ENCODE data around the gene RELN. TPM values are rescaled to one million over a fixed set of nuclear protein-coding genes. Genes with fewer than 3 reads are reported as not detected.

The RELN gene
- total RNA-seq, 1 donor from 2014 or later: not detected

GRCh38 chr7:103888603-103889153 lies 100.8 kb downstream of the RELN start:
- H3K4me1 Mint-ChIP-seq (ENCODE audit: low read depth): no peaks in the 10 kb centered on the region
- TF ChIP-seq, protein P1, sequence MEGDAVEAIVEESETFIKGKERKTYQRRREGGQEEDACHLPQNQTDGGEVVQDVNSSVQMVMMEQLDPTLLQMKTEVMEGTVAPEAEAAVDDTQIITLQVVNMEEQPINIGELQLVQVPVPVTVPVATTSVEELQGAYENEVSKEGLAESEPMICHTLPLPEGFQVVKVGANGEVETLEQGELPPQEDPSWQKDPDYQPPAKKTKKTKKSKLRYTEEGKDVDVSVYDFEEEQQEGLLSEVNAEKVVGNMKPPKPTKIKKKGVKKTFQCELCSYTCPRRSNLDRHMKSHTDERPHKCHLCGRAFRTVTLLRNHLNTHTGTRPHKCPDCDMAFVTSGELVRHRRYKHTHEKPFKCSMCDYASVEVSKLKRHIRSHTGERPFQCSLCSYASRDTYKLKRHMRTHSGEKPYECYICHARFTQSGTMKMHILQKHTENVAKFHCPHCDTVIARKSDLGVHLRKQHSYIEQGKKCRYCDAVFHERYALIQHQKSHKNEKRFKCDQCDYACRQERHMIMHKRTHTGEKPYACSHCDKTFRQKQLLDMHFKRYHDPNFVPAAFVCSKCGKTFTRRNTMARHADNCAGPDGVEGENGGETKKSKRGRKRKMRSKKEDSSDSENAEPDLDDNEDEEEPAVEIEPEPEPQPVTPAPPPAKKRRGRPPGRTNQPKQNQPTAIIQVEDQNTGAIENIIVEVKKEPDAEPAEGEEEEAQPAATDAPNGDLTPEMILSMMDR (IDR thresholded peaks at IDR 0.05): no peak
- no peak overlapping the region for H3K4me3 Mint-ChIP-seq (ENCODE audit: unreplicated experiment)
- no peaks in the 10 kb centered on the region for H3K36me3 Mint-ChIP-seq (ENCODE audit: low read depth)
- H3K27me3 Mint-ChIP-seq (ENCODE audit: low read depth): peaks cover 5% of the 10 kb centered on the region
- peaks cover 7% of the 10 kb centered on the region for H3K9me3 Mint-ChIP-seq (ENCODE audit: low read depth)
- DNase-seq (ENCODE audit: low spot score): no peak
- H3K27ac Mint-ChIP-seq (ENCODE audit: unreplicated experiment): no peak overlapping the region

DNA sequence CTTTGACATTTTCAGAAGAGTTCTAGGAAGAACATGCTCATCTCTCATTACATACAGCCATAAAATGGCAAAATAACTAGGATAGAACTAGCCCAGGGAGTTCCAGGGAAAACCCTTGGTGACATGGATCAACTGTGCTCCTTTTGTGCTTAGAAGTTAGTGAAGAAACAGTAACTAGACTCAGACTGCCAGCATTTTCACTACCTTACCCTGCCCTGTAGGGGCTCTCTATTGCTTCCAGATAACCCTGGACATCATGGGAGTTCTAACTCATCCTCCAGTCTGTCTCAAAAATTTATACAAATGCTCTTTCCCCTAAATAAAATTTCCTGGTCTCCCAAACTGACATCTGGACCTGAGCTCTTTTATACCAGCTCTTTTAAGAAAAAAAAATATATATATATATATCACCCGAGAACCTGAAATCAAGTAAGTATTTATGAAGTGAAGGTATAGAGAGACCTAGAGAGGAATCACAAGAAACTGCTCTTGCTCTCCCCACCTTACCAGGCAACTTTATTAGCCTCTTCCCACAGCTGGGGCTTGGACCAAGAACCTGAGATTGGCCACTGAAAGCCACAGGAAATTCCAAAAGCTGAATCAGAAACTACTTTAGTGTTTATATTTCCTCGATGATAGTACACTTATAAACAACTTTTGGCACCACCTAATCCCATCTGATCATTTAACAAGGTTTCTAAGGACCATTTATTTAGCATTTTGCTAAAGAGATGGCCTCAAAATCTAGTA lies 101.4 kb downstream of the RELN start:
- H3K4me3 Mint-ChIP-seq (ENCODE audit: unreplicated experiment): no peak overlapping the region
- TF ChIP-seq, protein P1 (IDR thresholded peaks at IDR 0.05): no peak
- H3K27ac Mint-ChIP-seq (ENCODE audit: unreplicated experiment): no peak overlapping the region
- H3K36me3 Mint-ChIP-seq (ENCODE audit: low read depth): no peaks in the 10 kb centered on the region
- H3K27me3 Mint-ChIP-seq (ENCODE audit: low read depth): peaks cover 5% of the 10 kb centered on the region
- H3K4me1 Mint-ChIP-seq (ENCODE audit: low read depth): no peaks in the 10 kb centered on the region
- peaks cover 8% of the 10 kb centered on the region for H3K9me3 Mint-ChIP-seq (ENCODE audit: low read depth)
- DNase-seq (ENCODE audit: low spot score): no peak

DNA sequence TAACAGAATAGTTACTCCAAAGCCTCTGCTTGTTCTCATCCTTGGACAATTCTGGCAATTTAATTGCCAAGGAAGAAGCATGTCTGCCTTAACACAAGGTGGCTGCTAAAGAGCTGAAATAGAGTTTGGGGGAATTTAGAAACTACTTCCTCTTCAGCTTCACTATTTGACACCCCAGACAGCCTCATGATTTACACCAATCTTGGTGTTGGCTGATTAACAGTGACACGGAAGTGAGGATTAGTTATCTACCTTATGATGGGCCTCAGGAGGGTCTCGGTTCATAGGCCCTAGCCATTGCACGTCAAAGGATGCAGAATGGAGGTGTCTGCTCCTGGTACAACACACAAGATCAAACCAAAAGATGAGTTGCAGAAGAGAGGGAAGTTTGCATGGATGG lies 102.4 kb downstream of the RELN start:
- TF ChIP-seq, protein P1 (IDR thresholded peaks at IDR 0.05): no peak
- Mint-ChIP-seq H3K27ac (ENCODE audit: unreplicated experiment) (no peak overlapping the region), H3K36me3 (ENCODE audit: low read depth) (no peaks in the 10 kb centered on the region), H3K4me3 (ENCODE audit: unreplicated experiment) (no peak overlapping the region), H3K27me3 (ENCODE audit: low read depth) (peaks cover 6% of the 10 kb centered on the region), H3K9me3 (ENCODE audit: low read depth) (peaks cover 8% of the 10 kb centered on the region), H3K4me1 (ENCODE audit: low read depth) (no peaks in the 10 kb centered on the region)
- no peak for DNase-seq (ENCODE audit: low spot score)

DNA sequence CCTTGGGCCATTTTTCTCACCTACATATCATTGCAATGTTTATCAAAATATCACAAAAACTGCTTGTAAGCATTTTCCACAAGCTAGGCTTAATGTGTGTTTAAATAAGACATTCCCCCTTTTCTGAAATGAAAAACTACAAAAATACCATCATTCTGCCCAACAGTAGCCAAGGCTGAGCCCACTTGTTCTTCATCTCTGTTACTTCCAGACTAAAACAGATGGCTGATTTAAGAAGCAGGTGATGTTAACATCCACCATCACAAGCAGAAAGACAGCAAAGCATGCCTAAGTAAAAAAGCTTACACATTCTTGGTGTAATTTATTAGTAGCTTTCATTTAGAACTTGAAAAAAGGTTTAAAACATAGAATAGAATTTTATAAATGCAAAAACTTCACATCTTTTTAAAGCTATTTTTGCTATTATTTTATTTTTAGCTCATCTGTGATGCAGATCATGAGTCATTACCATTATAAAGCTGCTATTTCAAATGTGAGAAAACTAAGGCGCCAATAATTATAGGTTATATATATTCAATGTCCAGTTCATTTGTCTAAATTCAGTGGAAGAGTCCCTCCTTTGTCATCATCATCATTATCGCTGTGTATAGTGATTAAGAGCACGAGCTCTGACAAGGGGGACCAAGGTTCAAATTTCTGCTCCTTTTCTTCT lies 109.4 kb downstream of the RELN start:
- peaks cover 9% of the 10 kb centered on the region for H3K27me3 Mint-ChIP-seq (ENCODE audit: low read depth)
- no peak overlapping the region for H3K27ac Mint-ChIP-seq (ENCODE audit: unreplicated experiment)
- H3K36me3 Mint-ChIP-seq (ENCODE audit: low read depth): no peaks in the 10 kb centered on the region
- TF ChIP-seq, protein P1 (IDR thresholded peaks at IDR 0.05): no peak
- peaks cover 8% of the 10 kb centered on the region for H3K9me3 Mint-ChIP-seq (ENCODE audit: low read depth)
- no peak for DNase-seq (ENCODE audit: low spot score)
- H3K4me1 Mint-ChIP-seq (ENCODE audit: low read depth): no peaks in the 10 kb centered on the region
- no peak overlapping the region for H3K4me3 Mint-ChIP-seq (ENCODE audit: unreplicated experiment)

GRCh38 chr7:103879411-103879810 lies 110.0 kb downstream of the RELN start:
- DNase-seq (ENCODE audit: low spot score): no peak
- Mint-ChIP-seq H3K36me3 (ENCODE audit: low read depth) (no peaks in the 10 kb centered on the region), H3K4me3 (ENCODE audit: unreplicated experiment) (no peak overlapping the region), H3K27ac (ENCODE audit: unreplicated experiment) (no peak overlapping the region), H3K9me3 (ENCODE audit: low read depth) (peaks cover 8% of the 10 kb centered on the region), H3K4me1 (ENCODE audit: low read depth) (no peaks in the 10 kb centered on the region), H3K27me3 (ENCODE audit: low read depth) (peaks cover 9% of the 10 kb centered on the region)
- TF ChIP-seq, protein P1 (IDR thresholded peaks at IDR 0.05): no peak

All from chondrocyte (in vitro differentiated cells).